SK-N-SH (cell line): ENCODE measurements around the gene SEH1L. TPM values are rescaled to one million over a fixed set of nuclear protein-coding genes. Genes with fewer than 3 reads are reported as not detected.

Experiments used
- CTCF ChIA-PET: fragments of 300-600, 350-600 bp; formaldehyde crosslinking; extraction: SDS; loops from one replicate; lab custom pipeline; 2021; lab: Yijun Ruan, JAX
- POLR2A ChIA-PET: fragments of 350-600 bp; sonication (Branson Sonifier 250); formaldehyde crosslinking; extraction: SDS; loops from one replicate; lab custom pipeline; 2020; ENCODE audit warnings: antibody characterized with exemption, inconsistent platforms; lab: Yijun Ruan, JAX
- DNase-seq: peaks from one replicate; pipeline ENCODE4 v3.0.0; 2012
- H2AFZ ChIP-seq: fragments of 200-600 bp; sonication (generic); 2 replicates; pipeline ENCODE4 v1.8.1; 2016; ENCODE audit warnings: antibody characterized with exemption, mild to moderate bottlenecking, low read depth
- H3F3A ChIP-seq: fragments of 200-600 bp; sonication (generic); replicated peaks from 2 replicates; pipeline ENCODE3; 2016; ENCODE audit warnings: antibody characterized with exemption, mild to moderate bottlenecking; ENCODE audit not compliant: insufficient read depth
- H3K27ac ChIP-seq, 2 experiments: fragments of 200-500 bp in 1 of 2; fragments of 200-600 bp in 1 of 2; sonication (Bioruptor generic) in 1 of 2; sonication (generic), shearing (Covaris generic) in 1 of 2; 2 replicates each; pipeline versions ENCODE4 v1.5.1 to v1.6.1; 2014 to 2016; ENCODE audit warnings: low read depth in 2 of 2, inconsistent platforms in 1 of 2, low read length in 1 of 2, mild to moderate bottlenecking in 1 of 2, mixed read lengths in 1 of 2
- H3K27me3 ChIP-seq: fragments of 200-600 bp; sonication (generic), shearing (Covaris generic); 2 replicates; pipeline ENCODE4 v1.6.1; 2016; ENCODE audit warnings: mixed run types; ENCODE audit not compliant: insufficient read depth
- H3K36me3 ChIP-seq, 2 experiments: fragments of 200-500 bp in 1 of 2; fragments of 200-600 bp in 1 of 2; sonication (Bioruptor generic) in 1 of 2; sonication (generic) in 1 of 2; replicated peaks in 1 of 2; 2 replicates each; pipeline versions ENCODE3 to v1.5.1; 2014 to 2016; ENCODE audit warnings: low read length in 1 of 2, mild to moderate bottlenecking in 1 of 2; ENCODE audit not compliant: insufficient read depth in 2 of 2, control insufficient read depth in 1 of 2
- H3K4me1 ChIP-seq, 2 experiments: fragments of 200-500 bp in 1 of 2; fragments of 200-600 bp in 1 of 2; sonication (Bioruptor generic) in 1 of 2; sonication (generic), shearing (Covaris generic) in 1 of 2; 2 replicates each; pipeline versions ENCODE4 v1.5.1 to v1.6.1; 2014 to 2016; ENCODE audit warnings: low read depth in 1 of 2, low read length in 1 of 2, mixed run types in 1 of 2; ENCODE audit not compliant: insufficient read depth in 2 of 2, control insufficient read depth in 1 of 2
- H3K4me2 ChIP-seq: fragments of 200-600 bp; sonication (generic), shearing (Covaris generic); 2 replicates; pipeline ENCODE4 v1.6.1; 2017; ENCODE audit warnings: mixed run types
- H3K4me3 ChIP-seq, 2 experiments: fragments of 200-500 bp in 1 of 2; fragments of 200-600 bp in 1 of 2; sonication (Bioruptor generic) in 1 of 2; sonication (generic), shearing (Covaris generic) in 1 of 2; 2 replicates each; pipeline versions ENCODE4 v1.5.1 to v1.8.1; 2014 to 2016; ENCODE audit warnings: low read depth in 2 of 2, inconsistent platforms in 1 of 2, low read length in 1 of 2, mild to moderate bottlenecking in 1 of 2, mixed read lengths in 1 of 2, moderate library complexity in 1 of 2
- H3K79me2 ChIP-seq: fragments of 200-600 bp; sonication (generic); 2 replicates; pipeline ENCODE4 v1.8.1; 2017; ENCODE audit warnings: mild to moderate bottlenecking; ENCODE audit not compliant: insufficient read depth
- H3K9ac ChIP-seq: fragments of 200-600 bp; sonication (generic); 2 replicates; pipeline ENCODE4 v1.6.1; 2017; ENCODE audit warnings: mixed run types
- H3K9me2 ChIP-seq: fragments of 200-600 bp; sonication (generic); 2 replicates; pipeline ENCODE4 v1.6.1; 2017; ENCODE audit warnings: mixed run types
- H3K9me3 ChIP-seq: fragments of 200-600 bp; sonication (generic); 2 replicates; pipeline ENCODE4 v1.6.1; 2017; ENCODE audit warnings: mixed run types, mild to moderate bottlenecking, moderate library complexity
- H4K20me1 ChIP-seq: fragments of 200-600 bp; sonication (generic); 2 replicates; pipeline ENCODE4 v1.6.1; 2017; ENCODE audit warnings: mild to moderate bottlenecking, mixed run types; ENCODE audit not compliant: insufficient read depth
- CTCF ChIP-seq: fragments of 200-600 bp; sonication (generic); IDR thresholded peaks from 2 replicates; pipeline ENCODE4 v1.6.1; 2017; ENCODE audit warnings: antibody characterized with exemption, mild to moderate bottlenecking, moderate library complexity
- EP300 ChIP-seq, 2 experiments: IDR thresholded peaks; 2 replicates each; pipeline versions ENCODE4 v1.4.0 to v1.6.1; 2012; ENCODE audit warnings: borderline replicate concordance in 1 of 2, low read depth in 1 of 2, low read length in 1 of 2
- GATA2 ChIP-seq: sonication (generic); formaldehyde crosslinking; IDR thresholded peaks from 2 replicates; pipeline ENCODE4 v1.5.0; 2020; ENCODE audit warnings: mild to moderate bottlenecking, missing genetic modification reagents
- JUND ChIP-seq: IDR thresholded peaks from 2 replicates; pipeline ENCODE4 v1.4.0; 2012
- MAX ChIP-seq: IDR thresholded peaks from 2 replicates; pipeline ENCODE4 v1.4.0; 2012; ENCODE audit warnings: low read depth
- MXI1 ChIP-seq: IDR thresholded peaks from 2 replicates; pipeline ENCODE4 v1.6.1; 2012; ENCODE audit warnings: mild to moderate bottlenecking, low read depth, low read length, improper control_type of control experiment
- REST ChIP-seq: IDR thresholded peaks from 2 replicates; pipeline ENCODE4 v1.6.1; 2012; ENCODE audit warnings: mild to moderate bottlenecking, low read depth, low read length, moderate library complexity
- TAF1 ChIP-seq: IDR thresholded peaks from 2 replicates; pipeline ENCODE4 v1.6.1; 2012; ENCODE audit warnings: low read depth, mild to moderate bottlenecking, low read length, moderate library complexity, borderline replicate concordance
- TCF12 ChIP-seq: IDR thresholded peaks from 2 replicates; pipeline ENCODE4 v1.4.0; 2012
- USF2 ChIP-seq: fragments of 150-350 bp; IDR thresholded peaks from 2 replicates; pipeline ENCODE4 v1.6.1; 2017; ENCODE audit warnings: antibody characterized with exemption, low read length, low read depth, borderline replicate concordance
- WGBS: methylation state at CpG from one replicate; pipeline ENCODE4 v1.1.6; 2017; ENCODE audit warnings: low lambda C conversion rate; 5-methylcytosine and 5-hydroxymethylcytosine counted together
- polyA plus RNA-seq, 3 experiments: library from polyadenylated mRNA; depleted of rRNA; stranded (reverse); fragments of >200 nt; gene quantifications; 2 replicates each; pipeline ENCODE4 v1.2.3, GENCODE V29; 2012

SEH1L gene
- polyA plus RNA-seq, 1 of the 3 experiments (the other 2 are of a cell fraction): 29.8 TPM

GRCh38 chr18:12924616-12925015 lies 23.2 kb upstream of the SEH1L start:
- Histone ChIP-seq H3K9ac (no peak overlapping the region), H2AFZ (no peak overlapping the region), H3K36me3 (no peaks in the 10 kb centered on the region), H3K4me1 (peaks cover 0 to 2% of the 10 kb centered on the region in 2 experiments; a peak in 1 of 4 replicates), H3K9me3 (no peaks in the 10 kb centered on the region), H3K27me3 (no peaks in the 10 kb centered on the region), H3K4me2 (no peak overlapping the region), H4K20me1 (no peaks in the 10 kb centered on the region), H3K9me2 (no peaks in the 10 kb centered on the region), H3F3A (no peaks in the 10 kb centered on the region), H3K27ac (no peak overlapping the region), H3K79me2 (no peaks in the 10 kb centered on the region), H3K4me3 (no peak overlapping the region)
- TF ChIP-seq MXI1: no peak
- TF ChIP-seq TAF1: no peak
- TF ChIP-seq MAX: no peak
- TF ChIP-seq JUND: no peak
- no peak for TF ChIP-seq USF2
- TF ChIP-seq TCF12: no peak
- no peak for TF ChIP-seq CTCF
- TF ChIP-seq GATA2: no peak
- no peak for TF ChIP-seq EP300 (IDR thresholded peaks at IDR 0.05; ENCODE audit: borderline replicate concordance in 1 of 2, low read depth in 1 of 2, low read length in 1 of 2)
- no peak for TF ChIP-seq REST
- WGBS: 81% methylated on average over 6 of the region's 6 CpGs
- DNase-seq: no peak
- POLR2A ChIA-PET: no interaction called here
- CTCF ChIA-PET: interaction anchor here (1.1 to 3.0 kb wide), 2 partner anchors 10 to 198 kb away, joined by 4 to 15 read pairs; no protein-coding TSS in a partner anchor
